HCT116 (cell line): Measurements from ENCODE around the gene BTN1A1. TPM values are rescaled to one million over a fixed set of nuclear protein-coding genes. Genes with fewer than 3 reads are reported as not detected.

ENCODE experiments used
- ATAC-seq: fragments of 200-7000 bp; cut with Tn5 transposase; 2 replicates; pipeline ENCODE4 v1.9.1; 2020; ENCODE audit warnings: mild to moderate bottlenecking, moderate library complexity
- BruUV-seq: library from RNA; stranded (reverse); fragments of 400-500 nt; replicated peaks from 2 replicates; lab custom pipeline; 2021; lab: Mats Ljungman, UMichigan
- CTCF ChIA-PET: fragments of 300-600 bp; sonication (Branson Sonifier 250); formaldehyde crosslinking; loops from one replicate; lab custom pipeline; 2021; ENCODE audit warnings: antibody characterized with exemption; lab: Charles Lee
- POLR2A ChIA-PET: fragments of 300-600, 350-600 bp; sonication (Branson Sonifier 250); formaldehyde crosslinking; loops from one replicate; lab custom pipeline; 2021; ENCODE audit warnings: antibody characterized with exemption; lab: Charles Lee
- RAD21 ChIA-PET, 2 experiments: fragments of 300-600 bp; sonication (Branson Sonifier 250); formaldehyde crosslinking; loops; one replicate each; lab custom pipeline; 2023; ENCODE audit warnings: low total read pairs in 2 of 2; ENCODE audit not compliant: uncharacterized antibody in 2 of 2, unreplicated experiment in 2 of 2, low non-redundant PET in 1 of 2; lab: Charles Lee
- DNase-seq: peaks from one replicate; pipeline ENCODE4 v3.0.0-alpha.2; 2010; ENCODE audit warnings: low read depth, low spot score
- H2AFZ ChIP-seq: fragments of 200-600 bp; shearing (Covaris generic), sonication (generic); 2 replicates; pipeline ENCODE4 v1.6.1; 2017; ENCODE audit warnings: low read depth, mixed run types, mixed read lengths, antibody characterized with exemption, low read length; ENCODE audit not compliant: poor library complexity, severe bottlenecking
- H3K27ac ChIP-seq: 2 replicates; pipeline ENCODE4 v1.5.1; 2012; ENCODE audit warnings: low read depth, low read length
- H3K27me3 ChIP-seq: fragments of 200-600 bp; sonication (generic); 2 replicates; pipeline ENCODE4 v1.6.1; 2016; ENCODE audit warnings: mixed run types, low read length, mixed read lengths; ENCODE audit not compliant: insufficient read depth
- H3K36me3 ChIP-seq, 2 experiments: fragments of 200-500 bp in 1 of 2; fragments of 200-600 bp in 1 of 2; sonication (Bioruptor generic) in 1 of 2; sonication (generic) in 1 of 2; 2 replicates each; pipeline versions ENCODE4 v1.5.1 to v1.6.1; 2014 to 2016; ENCODE audit warnings: low read length in 2 of 2, inconsistent platforms in 1 of 2, mixed read lengths in 1 of 2, mixed run types in 1 of 2; ENCODE audit not compliant: insufficient read depth in 2 of 2, control insufficient read depth in 1 of 2
- H3K4me1 ChIP-seq, 2 experiments: fragments of 200-600 bp in 1 of 2; sonication (generic) in 1 of 2; 2 replicates each; pipeline versions ENCODE4 v1.5.1 to v1.6.1; 2012 to 2017; ENCODE audit warnings: low read length in 2 of 2, inconsistent platforms in 1 of 2, mild to moderate bottlenecking in 1 of 2, mixed read lengths in 1 of 2, mixed run types in 1 of 2, moderate library complexity in 1 of 2; ENCODE audit not compliant: insufficient read depth in 2 of 2, control insufficient read depth in 1 of 2
- H3K4me2 ChIP-seq: fragments of 200-600 bp; sonication (generic); 2 replicates; pipeline ENCODE4 v1.6.1; 2017; ENCODE audit warnings: mixed run types, low read length, mixed read lengths
- H3K4me3 ChIP-seq, 2 experiments: fragments of 200-600 bp in 1 of 2; sonication (generic) in 1 of 2; replicated peaks in 1 of 2; 2 replicates each; pipeline ENCODE4 v1.5.1; 2011 to 2016; ENCODE audit warnings: low read length in 2 of 2, control low read depth in 1 of 2, low read depth in 1 of 2, mild to moderate bottlenecking in 1 of 2, mixed read lengths in 1 of 2, mixed run types in 1 of 2
- H3K79me2 ChIP-seq: fragments of 200-600 bp; sonication (generic); 2 replicates; pipeline ENCODE4 v1.6.1; 2017; ENCODE audit warnings: mild to moderate bottlenecking, mixed run types, low read length, moderate library complexity, mixed read lengths; ENCODE audit not compliant: insufficient read depth
- H3K9ac ChIP-seq: fragments of 200-600 bp; sonication (generic); 2 replicates; pipeline ENCODE4 v1.6.1; 2016; ENCODE audit warnings: low read length, mixed read lengths
- H3K9me2 ChIP-seq: fragments of 200-600 bp; sonication (generic), shearing (Covaris generic); 2 replicates; pipeline ENCODE4 v1.6.1; 2017; ENCODE audit warnings: mixed run types, mild to moderate bottlenecking, moderate library complexity; ENCODE audit not compliant: insufficient read depth
- H3K9me3 ChIP-seq, 2 experiments: fragments of 200-500 bp in 1 of 2; fragments of 200-600 bp in 1 of 2; sonication (Bioruptor generic) in 1 of 2; sonication (generic) in 1 of 2; 2 replicates each; pipeline ENCODE4 v1.6.1; 2014 to 2017; ENCODE audit warnings: low read length in 2 of 2, mixed read lengths in 2 of 2, inconsistent platforms in 1 of 2, low read depth in 1 of 2, mild to moderate bottlenecking in 1 of 2, mixed run types in 1 of 2, moderate library complexity in 1 of 2; ENCODE audit not compliant: control insufficient read depth in 1 of 2, insufficient read depth in 1 of 2
- H4K20me1 ChIP-seq: fragments of 200-600 bp; sonication (generic), shearing (Covaris generic); 2 replicates; pipeline ENCODE4 v1.6.1; 2017; ENCODE audit warnings: mixed run types, mild to moderate bottlenecking, moderate library complexity; ENCODE audit not compliant: insufficient read depth
- ATF3 ChIP-seq: IDR thresholded peaks from 2 replicates; pipeline ENCODE4 v1.6.1; 2012
- CBX3 ChIP-seq: IDR thresholded peaks from 2 replicates; pipeline ENCODE4 v1.6.1; 2012; ENCODE audit warnings: low read depth
- EGR1 ChIP-seq: IDR thresholded peaks from 2 replicates; pipeline ENCODE4 v1.6.1; 2012; ENCODE audit warnings: low read depth
- ELF1 ChIP-seq: IDR thresholded peaks from 2 replicates; pipeline ENCODE4 v1.6.1; 2012; ENCODE audit warnings: low read depth, borderline replicate concordance
- JUND ChIP-seq: IDR thresholded peaks from 2 replicates; pipeline ENCODE4 v1.6.1; 2012
- POLR2AphosphoS5 ChIP-seq: IDR thresholded peaks from 2 replicates; pipeline ENCODE4 v1.6.1; 2011; ENCODE audit warnings: mild to moderate bottlenecking, low read depth, low read length, moderate library complexity
- RAD21 ChIP-seq: IDR thresholded peaks from 2 replicates; pipeline ENCODE4 v1.6.1; 2012; ENCODE audit warnings: low read depth, mild to moderate bottlenecking
- ZBTB33 ChIP-seq: IDR thresholded peaks from 2 replicates; pipeline ENCODE4 v1.6.1; 2011; ENCODE audit warnings: mild to moderate bottlenecking, low read length, moderate library complexity; ENCODE audit not compliant: insufficient replicate concordance; ENCODE audit errors: extremely low read depth
- ZNF274 ChIP-seq: fragments of 200-500 bp; sonication (Bioruptor generic); IDR thresholded peaks from 2 replicates; pipeline ENCODE4 v1.6.1; 2014; ENCODE audit warnings: mild to moderate bottlenecking, low read depth, low read length, inconsistent platforms
- intact Hi-C: fragments of 100-400 bp; cut with micrococcal nuclease; formaldehyde crosslinking; loops from 2 replicates; pipeline ENCODE4 v1.10.0; 2022
- total RNA-seq: library from RNA; stranded (reverse); gene quantifications from one replicate; pipeline ENCODE4 v1.2.1, GENCODE V29; 2021; ENCODE audit not compliant: unreplicated experiment

BTN1A1 gene
- total RNA-seq, 1 experiment from 2014 or later: 0.32 TPM

- no peak for ATAC-seq
- ChIA-PET POLR2A (no interaction called here), RAD21 (no interaction called here), CTCF (no interaction called here)
- no TSS peak for BruUV-seq
- Histone ChIP-seq H4K20me1 (no peaks in the 10 kb centered on the region), H3K9ac (no peak overlapping the region), H3K4me2 (no peak overlapping the region), H3K9me3 (no peaks in the 10 kb centered on the region), H3K79me2 (no peaks in the 10 kb centered on the region), H3K27ac (no peak overlapping the region), H3K4me3 (no peak overlapping the region), H2AFZ (no peak overlapping the region), H3K4me1 (no peaks in the 10 kb centered on the region), H3K36me3 (no peaks in the 10 kb centered on the region), H3K27me3 (no peaks in the 10 kb centered on the region), H3K9me2 (no peaks in the 10 kb centered on the region)
- intact Hi-C loops: no loop called here
- no peak for TF ChIP-seq POLR2AphosphoS5
- TF ChIP-seq ZBTB33: no peak
- no peak for TF ChIP-seq EGR1
- TF ChIP-seq JUND: no peak
- TF ChIP-seq RAD21: no peak
- no peak for TF ChIP-seq ATF3
- TF ChIP-seq ELF1: no peak
- no peak for TF ChIP-seq CBX3
- no peak for TF ChIP-seq ZNF274
- no peak for DNase-seq
Measured at GRCh38 chr6:26487466-26487865, 12.6 kb upstream of the BTN1A1 start.
